RWPE2 (cell line): Measurements from ENCODE around the gene FUBP3.

Experiments used
- ATAC-seq: fragments of 200-7000 bp; cut with Tn5 transposase; 3 replicates; pipeline ENCODE4 v1.9.1; 2021; ENCODE audit warnings: low read depth
- DNase-seq: peaks from one replicate; pipeline ENCODE4 v3.0.0-alpha.2; 2020; ENCODE audit warnings: low spot score
- H3K27ac ChIP-seq: fragments of 450-650 bp; 2 replicates; pipeline ENCODE4 v1.5.1; 2017; ENCODE audit warnings: mild to moderate bottlenecking; ENCODE audit not compliant: poor library complexity, severe bottlenecking
- H3K27me3 ChIP-seq: fragments of 250-450 bp; sonication (Bioruptor Pico); 2 replicates; pipeline ENCODE4 v1.5.1; 2021; ENCODE audit warnings: mild to moderate bottlenecking, moderate library complexity; ENCODE audit not compliant: insufficient read depth, poor library complexity, severe bottlenecking
- H3K36me3 ChIP-seq: fragments of 250-450 bp; sonication (Bioruptor Pico); 2 replicates; pipeline ENCODE4 v1.5.1; 2020; ENCODE audit warnings: low read depth, mild to moderate bottlenecking, moderate library complexity
- H3K4me1 ChIP-seq: fragments of 250-450 bp; sonication (Bioruptor Pico); 2 replicates; pipeline ENCODE4 v1.5.1; 2021; ENCODE audit warnings: mild to moderate bottlenecking, moderate library complexity; ENCODE audit not compliant: insufficient read depth, poor library complexity, severe bottlenecking
- H3K4me3 ChIP-seq: fragments of 250-450 bp; sonication (Bioruptor Pico); 2 replicates; pipeline ENCODE4 v1.5.1; 2021; ENCODE audit warnings: mild to moderate bottlenecking, moderate library complexity; ENCODE audit not compliant: severe bottlenecking
- H3K9me3 ChIP-seq: fragments of 250-450 bp; sonication (Bioruptor Pico); 2 replicates; pipeline ENCODE4 v1.5.1; 2021; ENCODE audit warnings: mild to moderate bottlenecking, moderate library complexity; ENCODE audit not compliant: severe bottlenecking
- CTCF ChIP-seq: fragments of 450-650 bp; IDR thresholded peaks from one replicate; pipeline ENCODE4 v1.5.1; 2017; ENCODE audit warnings: mild to moderate bottlenecking, moderate library complexity; ENCODE audit not compliant: poor library complexity, severe bottlenecking

FUBP3 gene

GRCh38 chr9:130627896-130628792, 48.8 kb downstream of the FUBP3 start:
- H3K9me3 ChIP-seq = no peaks in the 10 kb centered on the region
- H3K36me3 ChIP-seq = peaks cover 89% of the 10 kb centered on the region
- no peaks in the 10 kb centered on the region for H3K27me3 ChIP-seq
- no peak for DNase-seq
- no peak for TF ChIP-seq CTCF
- no peak overlapping the region for H3K4me3 ChIP-seq
- ATAC-seq = no peak
- no peak overlapping the region for H3K27ac ChIP-seq
- H3K4me1 ChIP-seq = no peaks in the 10 kb centered on the region

GRCh38 chr9:130629443-130630070, 50.2 kb downstream of the FUBP3 start:
- H3K4me3 ChIP-seq = no peak overlapping the region
- no peaks in the 10 kb centered on the region for H3K27me3 ChIP-seq
- DNase-seq (no peak), ATAC-seq (no peak)
- no peak overlapping the region for H3K27ac ChIP-seq
- no peaks in the 10 kb centered on the region for H3K9me3 ChIP-seq
- no peak for TF ChIP-seq CTCF
- H3K36me3 ChIP-seq = peaks cover 85% of the 10 kb centered on the region
- H3K4me1 ChIP-seq = no peaks in the 10 kb centered on the region

GRCh38 chr9:130630071-130630450, 50.7 kb downstream of the FUBP3 start:
- H3K27ac ChIP-seq = no peak overlapping the region
- no peak overlapping the region for H3K4me3 ChIP-seq

DNA sequence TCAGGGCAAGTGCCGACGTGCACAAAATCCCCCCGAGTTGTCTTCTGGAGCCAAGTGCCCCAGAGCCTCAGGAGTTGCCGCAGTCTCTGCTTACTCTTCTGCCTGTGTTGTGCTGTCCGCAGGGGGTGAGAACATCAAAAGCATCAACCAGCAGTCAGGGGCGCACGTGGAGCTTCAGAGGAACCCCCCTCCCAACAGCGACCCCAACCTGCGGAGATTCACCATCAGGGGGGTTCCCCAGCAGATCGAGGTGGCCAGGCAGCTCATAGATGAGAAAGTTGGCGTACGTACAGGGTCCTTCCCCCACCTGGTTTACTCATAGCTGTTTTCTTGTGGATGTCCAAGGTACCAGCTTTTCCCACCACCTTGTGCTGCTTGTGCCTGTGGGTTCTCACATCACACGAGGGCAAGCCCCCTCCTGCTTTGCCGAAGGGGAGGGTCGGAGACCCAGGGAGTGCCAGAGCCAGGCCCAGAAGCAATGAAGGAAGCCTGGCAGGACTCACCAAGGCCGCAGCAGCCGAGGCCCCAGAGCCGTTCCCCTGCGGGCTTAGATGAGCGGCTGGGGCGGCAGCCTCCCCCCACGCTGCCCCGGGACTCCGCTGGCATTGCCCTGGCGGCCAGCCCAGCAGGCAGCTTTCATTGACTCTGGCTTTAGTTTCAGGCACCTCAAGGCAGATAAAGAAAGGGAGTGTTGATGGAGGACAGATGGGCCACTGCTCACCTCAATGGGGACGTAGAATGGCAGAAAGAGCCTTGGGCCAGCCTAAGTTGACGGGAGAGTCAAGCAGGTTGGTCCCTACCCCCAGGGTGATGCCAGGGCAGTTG, 51.3 kb downstream of the FUBP3 start:
- ATAC-seq (no peak), DNase-seq (no peak)
- no peak for TF ChIP-seq CTCF
- no peaks in the 10 kb centered on the region for H3K4me1 ChIP-seq
- no peaks in the 10 kb centered on the region for H3K9me3 ChIP-seq
- peaks cover 83% of the 10 kb centered on the region for H3K36me3 ChIP-seq
- H3K27me3 ChIP-seq = no peaks in the 10 kb centered on the region
- no peak overlapping the region for H3K4me3 ChIP-seq
- H3K27ac ChIP-seq = no peak overlapping the region

More at GRCh38 chr9:130630071-130630450, 50.7 kb downstream of the FUBP3 start:
- no peak for TF ChIP-seq CTCF
- H3K27me3 ChIP-seq = no peaks in the 10 kb centered on the region
- H3K9me3 ChIP-seq = no peaks in the 10 kb centered on the region
- peaks cover 85% of the 10 kb centered on the region for H3K36me3 ChIP-seq
- H3K4me1 ChIP-seq = no peaks in the 10 kb centered on the region
- no peak for ATAC-seq
- DNase-seq = no peak
